Fibroblast of lung (primary cell): ENCODE data around the gene GNAT1.

Experiments used
- EZH2 ChIP-seq: IDR thresholded peaks from 2 replicates; pipeline ENCODE4 v1.5.1; 2012; ENCODE audit warnings: low read length, control low read depth, mild to moderate bottlenecking; ENCODE audit errors: missing control alignments
- TF ChIP-seq, protein P1 (sequence below), 2 donors: IDR thresholded peaks in 1 of 2; conservative IDR thresholded peaks in 1 of 2; 1 replicate in 1 of 2; 2 replicates in 1 of 2; pipeline ENCODE4 v1.5.1; 2011 to 2012; ENCODE audit warnings: low read length in 2 of 2, control low read depth in 1 of 2, inconsistent platforms in 1 of 2, low read depth in 1 of 2, mild to moderate bottlenecking in 1 of 2

- TF ChIP-seq, protein P1, sequence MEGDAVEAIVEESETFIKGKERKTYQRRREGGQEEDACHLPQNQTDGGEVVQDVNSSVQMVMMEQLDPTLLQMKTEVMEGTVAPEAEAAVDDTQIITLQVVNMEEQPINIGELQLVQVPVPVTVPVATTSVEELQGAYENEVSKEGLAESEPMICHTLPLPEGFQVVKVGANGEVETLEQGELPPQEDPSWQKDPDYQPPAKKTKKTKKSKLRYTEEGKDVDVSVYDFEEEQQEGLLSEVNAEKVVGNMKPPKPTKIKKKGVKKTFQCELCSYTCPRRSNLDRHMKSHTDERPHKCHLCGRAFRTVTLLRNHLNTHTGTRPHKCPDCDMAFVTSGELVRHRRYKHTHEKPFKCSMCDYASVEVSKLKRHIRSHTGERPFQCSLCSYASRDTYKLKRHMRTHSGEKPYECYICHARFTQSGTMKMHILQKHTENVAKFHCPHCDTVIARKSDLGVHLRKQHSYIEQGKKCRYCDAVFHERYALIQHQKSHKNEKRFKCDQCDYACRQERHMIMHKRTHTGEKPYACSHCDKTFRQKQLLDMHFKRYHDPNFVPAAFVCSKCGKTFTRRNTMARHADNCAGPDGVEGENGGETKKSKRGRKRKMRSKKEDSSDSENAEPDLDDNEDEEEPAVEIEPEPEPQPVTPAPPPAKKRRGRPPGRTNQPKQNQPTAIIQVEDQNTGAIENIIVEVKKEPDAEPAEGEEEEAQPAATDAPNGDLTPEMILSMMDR (conservative IDR thresholded peaks at IDR 0.05 in 1 of 2, IDR thresholded peaks at IDR 0.05 in 1 of 2; ENCODE audit: low read depth in 1 of 2, low read length in 2 of 2), result no peak
- TF ChIP-seq EZH2, result no peak
Observed at GRCh38 chr3:50147016-50147415, 44.4 kb upstream of the GNAT1 start.
